Measurements from ENCODE around the gene LRRK2.

DNA sequence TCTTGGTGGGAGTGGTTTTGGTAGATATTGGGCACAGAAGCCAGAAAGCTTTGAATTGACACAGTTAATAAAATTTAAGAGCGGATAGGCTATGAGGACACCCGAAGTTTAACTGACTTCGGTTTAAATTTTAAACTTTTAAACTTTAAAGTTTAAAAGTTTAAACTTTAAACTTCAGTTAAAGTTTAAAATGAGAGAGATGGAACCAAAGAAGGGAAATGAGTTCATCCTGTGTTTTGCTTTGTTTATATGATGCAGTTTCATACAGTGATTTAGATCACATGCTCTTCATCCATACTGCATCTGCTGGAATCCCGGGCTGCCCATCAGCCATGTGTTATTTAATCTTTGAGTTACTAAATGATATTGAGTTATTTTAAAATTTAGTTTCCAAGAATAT lies 27.2 kb upstream of the LRRK2 start:
- TF ChIP-seq, protein P1, sequence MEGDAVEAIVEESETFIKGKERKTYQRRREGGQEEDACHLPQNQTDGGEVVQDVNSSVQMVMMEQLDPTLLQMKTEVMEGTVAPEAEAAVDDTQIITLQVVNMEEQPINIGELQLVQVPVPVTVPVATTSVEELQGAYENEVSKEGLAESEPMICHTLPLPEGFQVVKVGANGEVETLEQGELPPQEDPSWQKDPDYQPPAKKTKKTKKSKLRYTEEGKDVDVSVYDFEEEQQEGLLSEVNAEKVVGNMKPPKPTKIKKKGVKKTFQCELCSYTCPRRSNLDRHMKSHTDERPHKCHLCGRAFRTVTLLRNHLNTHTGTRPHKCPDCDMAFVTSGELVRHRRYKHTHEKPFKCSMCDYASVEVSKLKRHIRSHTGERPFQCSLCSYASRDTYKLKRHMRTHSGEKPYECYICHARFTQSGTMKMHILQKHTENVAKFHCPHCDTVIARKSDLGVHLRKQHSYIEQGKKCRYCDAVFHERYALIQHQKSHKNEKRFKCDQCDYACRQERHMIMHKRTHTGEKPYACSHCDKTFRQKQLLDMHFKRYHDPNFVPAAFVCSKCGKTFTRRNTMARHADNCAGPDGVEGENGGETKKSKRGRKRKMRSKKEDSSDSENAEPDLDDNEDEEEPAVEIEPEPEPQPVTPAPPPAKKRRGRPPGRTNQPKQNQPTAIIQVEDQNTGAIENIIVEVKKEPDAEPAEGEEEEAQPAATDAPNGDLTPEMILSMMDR (IDR thresholded peaks at IDR 0.05): no peak
- no peak for TF ChIP-seq POLR2AphosphoS5 (IDR thresholded peaks at IDR 0.05)

Data from suprapubic skin (tissue), 3 donors.